MCF 10A (cell line): ENCODE data around the gene EVL. TPM values are rescaled to one million over a fixed set of nuclear protein-coding genes. Genes with fewer than 3 reads are reported as not detected.

ENCODE experiments used
- BruUV-seq: library from RNA; stranded (reverse); fragments of 400-500 nt; replicated peaks from 2 replicates; lab custom pipeline; 2021; lab: Mats Ljungman, UMichigan
- CTCF ChIA-PET: fragments of 300-600 bp; sonication (Branson Sonifier 250); formaldehyde crosslinking; extraction: SDS; loops from one replicate; lab custom pipeline; 2021; ENCODE audit warnings: antibody characterized with exemption, inconsistent platforms; lab: Yijun Ruan, JAX
- POLR2A ChIA-PET: fragments of 300-600, 350-650 bp; sonication (Branson Sonifier 250); formaldehyde crosslinking; extraction: SDS; loops from one replicate; lab custom pipeline; 2020; ENCODE audit warnings: antibody characterized with exemption, inconsistent platforms; lab: Yijun Ruan, JAX
- DNase-seq: peaks from one replicate; pipeline ENCODE4 v3.0.0-alpha.2; 2018; ENCODE audit not compliant: unreplicated experiment
- H3K27ac Mint-ChIP-seq: one replicate; pipeline ENCODE4 v1.8.0; 2022; ENCODE audit warnings: mild to moderate bottlenecking, low read depth, mixed read lengths; ENCODE audit not compliant: unreplicated experiment
- H3K27me3 Mint-ChIP-seq: one replicate; pipeline ENCODE4 v1.8.0; 2022; ENCODE audit warnings: mixed read lengths; ENCODE audit not compliant: insufficient read depth, unreplicated experiment
- H3K36me3 Mint-ChIP-seq: one replicate; pipeline ENCODE4 v1.8.0; 2022; ENCODE audit warnings: mild to moderate bottlenecking, moderate library complexity, mixed read lengths; ENCODE audit not compliant: insufficient read depth, unreplicated experiment
- H3K4me1 Mint-ChIP-seq: one replicate; pipeline ENCODE4 v1.8.0; 2022; ENCODE audit warnings: mixed read lengths; ENCODE audit not compliant: insufficient read depth, unreplicated experiment
- H3K4me3 Mint-ChIP-seq: one replicate; pipeline ENCODE4 v1.8.0; 2022; ENCODE audit warnings: mild to moderate bottlenecking, moderate library complexity, mixed read lengths; ENCODE audit not compliant: unreplicated experiment
- H3K9me3 Mint-ChIP-seq: one replicate; pipeline ENCODE4 v1.8.0; 2022; ENCODE audit warnings: mixed read lengths; ENCODE audit not compliant: unreplicated experiment
- CTCF ChIP-seq: fragments of 200-600 bp; IDR thresholded peaks from one replicate; pipeline ENCODE4 v1.8.0; 2022; ENCODE audit warnings: antibody characterized with exemption, mild to moderate bottlenecking; ENCODE audit not compliant: unreplicated experiment
- intact Hi-C: fragments of 100-400 bp; cut with micrococcal nuclease; formaldehyde crosslinking; loops from 2 replicates; pipeline ENCODE4 v1.14.1; 2022
- total RNA-seq: library from RNA; stranded (reverse); gene quantifications from 2 replicates; pipeline ENCODE4 v1.2.3, GENCODE V29; 2022

Gene EVL
- total RNA-seq, 1 experiment from 2014 or later: 55.4 TPM

- Mint-ChIP-seq H3K27me3 (no peaks in the 10 kb centered on the region), H3K27ac (no peak overlapping the region), H3K36me3 (no peaks in the 10 kb centered on the region), H3K4me1 (no peaks in the 10 kb centered on the region), H3K9me3 (no peaks in the 10 kb centered on the region), H3K4me3 (no peak overlapping the region)
- TF ChIP-seq CTCF: no peak
- no TSS peak for BruUV-seq
- no peak for DNase-seq
- ChIA-PET CTCF (no interaction called here), POLR2A (no interaction called here)
- intact Hi-C loops: no loop called here
Measured at GRCh38 chr14:100147181-100147631, 82.0 kb downstream of the EVL start.

GRCh38 chr14:100147691-100148464, 82.7 kb downstream of the EVL start:
- no peaks in the 10 kb centered on the region for H3K4me1 Mint-ChIP-seq
- H3K9me3 Mint-ChIP-seq: no peaks in the 10 kb centered on the region
- H3K27ac Mint-ChIP-seq: no peak overlapping the region
- H3K4me3 Mint-ChIP-seq: no peak overlapping the region
- no peak for TF ChIP-seq CTCF
- no peaks in the 10 kb centered on the region for H3K27me3 Mint-ChIP-seq
- DNase-seq: no peak
- CTCF ChIA-PET: interaction anchor here (0.6 to 0.8 kb wide), 3 partner anchors 24 to 166 kb away, joined by 3 read pairs; no protein-coding TSS in a partner anchor
- intact Hi-C loops: no loop called here
- no TSS peak for BruUV-seq
- POLR2A ChIA-PET: no interaction called here
- H3K36me3 Mint-ChIP-seq: no peaks in the 10 kb centered on the region

DNA sequence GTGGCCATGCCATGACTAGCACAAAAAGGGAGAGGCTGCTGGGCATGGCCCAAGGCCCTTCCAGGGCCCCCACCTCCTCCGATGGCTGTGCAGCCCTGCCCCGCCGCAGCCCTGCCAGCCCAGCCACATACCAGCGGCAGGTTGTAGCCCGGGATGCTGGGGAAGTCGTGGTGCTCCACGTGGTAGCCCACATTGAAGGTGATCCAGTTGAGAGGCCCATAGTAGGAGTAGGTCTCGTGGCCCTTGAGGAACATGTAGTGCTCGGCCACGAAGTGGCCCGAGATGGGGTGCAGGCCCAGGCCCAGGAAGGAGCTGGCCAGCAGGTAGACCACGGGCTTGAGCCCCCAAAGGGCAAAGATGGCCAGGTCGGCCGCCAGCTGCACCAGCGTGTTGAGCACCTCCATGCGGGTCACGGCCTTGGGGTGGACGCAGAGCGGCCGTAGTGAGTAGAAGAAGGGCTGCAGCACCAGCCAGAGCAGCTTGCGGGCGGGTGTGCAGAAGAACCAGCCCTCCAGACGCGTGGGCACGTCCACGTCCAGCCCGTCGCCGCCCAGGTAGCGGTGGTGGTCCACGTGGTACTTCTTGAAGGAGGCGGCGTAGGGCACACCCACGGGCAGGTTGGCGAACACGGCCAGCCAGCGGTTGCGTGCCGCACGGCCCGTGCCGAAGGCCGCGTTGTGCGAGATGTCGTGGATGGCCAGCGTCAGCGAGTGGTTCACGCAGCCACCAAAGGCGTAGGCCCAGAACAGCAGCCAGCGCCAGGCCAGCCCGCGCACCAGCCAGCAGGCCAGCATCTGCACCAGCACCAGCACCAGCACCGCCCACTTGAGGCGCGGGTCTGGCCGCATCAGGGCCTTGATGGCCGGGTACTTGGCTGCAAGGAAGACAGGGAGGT, 83.9 kb downstream of the EVL start:
- TF ChIP-seq CTCF: no peak
- CTCF ChIA-PET: interaction anchor here (0.7 kb wide), 1 partner anchor 167 kb away, joined by 3 read pairs; no protein-coding TSS in a partner anchor
- no TSS peak for BruUV-seq

More for the DNA sequence above, 83.9 kb downstream of the EVL start:
- H3K4me3 Mint-ChIP-seq: no peak overlapping the region
- no peak overlapping the region for H3K27ac Mint-ChIP-seq
- H3K4me1 Mint-ChIP-seq: no peaks in the 10 kb centered on the region
- no peaks in the 10 kb centered on the region for H3K9me3 Mint-ChIP-seq
- H3K36me3 Mint-ChIP-seq: peaks cover 3% of the 10 kb centered on the region
- POLR2A ChIA-PET: interaction anchor here (0.5 kb wide), 1 partner anchor 183 kb away, joined by 3 read pairs; no protein-coding TSS in a partner anchor
- H3K27me3 Mint-ChIP-seq: no peaks in the 10 kb centered on the region
- no peak for DNase-seq
- intact Hi-C loops: no loop called here
